Activated CD4-positive, alpha-beta memory T cell treated with anti-CD3 and anti-CD28 coated beads for 36 hours (primary cell): ENCODE results near the gene ACBD6. TPM values are rescaled to one million over a fixed set of nuclear protein-coding genes. Genes with fewer than 3 reads are reported as not detected.
"Not testable (repeated sequence)": the region's sequence is repeated elsewhere in the genome, so short reads cannot be mapped to it uniquely, and the experiment has no call there.

Source experiments
- CTCF ChIA-PET: fragments of 350-600 bp; sonication (Branson Sonifier 250); formaldehyde crosslinking; loops from one replicate; lab custom pipeline; 2021; ENCODE audit warnings: antibody characterized with exemption, inconsistent platforms; lab: Charles Lee
- POLR2A ChIA-PET: fragments of 350-600 bp; sonication (Branson Sonifier 250); formaldehyde crosslinking; loops from one replicate; lab custom pipeline; 2021; ENCODE audit warnings: antibody characterized with exemption; lab: Charles Lee
- DNase-seq: peaks from one replicate; pipeline ENCODE4 v3.0.0-alpha.2; 2020
- H3K27ac Mint-ChIP-seq: one replicate; pipeline ENCODE4 v1.8.0; 2021; ENCODE audit warnings: mixed read lengths
- H3K27me3 Mint-ChIP-seq: one replicate; pipeline ENCODE4 v1.8.0; 2021; ENCODE audit warnings: mixed read lengths
- H3K36me3 Mint-ChIP-seq: one replicate; pipeline ENCODE4 v1.8.0; 2021; ENCODE audit warnings: mixed read lengths
- H3K4me1 Mint-ChIP-seq: one replicate; pipeline ENCODE4 v1.8.0; 2021; ENCODE audit warnings: low read depth, mixed read lengths
- H3K4me3 Mint-ChIP-seq: one replicate; pipeline ENCODE4 v1.8.0; 2021; ENCODE audit warnings: mild to moderate bottlenecking, mixed read lengths
- H3K9me3 Mint-ChIP-seq: one replicate; pipeline ENCODE4 v1.8.0; 2021; ENCODE audit warnings: mixed read lengths
- intact Hi-C: fragments of 100-400 bp; cut with micrococcal nuclease; formaldehyde crosslinking; loops from one replicate; pipeline ENCODE4 v1.15.1; 2023
- total RNA-seq, 2 experiments: library from RNA; stranded (reverse); gene quantifications; one replicate each; pipeline ENCODE4 v1.2.3, GENCODE V29; 2021

ACBD6 gene
- total RNA-seq, 2 experiments from 2014 or later = 36.7 to 40.8 TPM

DNA sequence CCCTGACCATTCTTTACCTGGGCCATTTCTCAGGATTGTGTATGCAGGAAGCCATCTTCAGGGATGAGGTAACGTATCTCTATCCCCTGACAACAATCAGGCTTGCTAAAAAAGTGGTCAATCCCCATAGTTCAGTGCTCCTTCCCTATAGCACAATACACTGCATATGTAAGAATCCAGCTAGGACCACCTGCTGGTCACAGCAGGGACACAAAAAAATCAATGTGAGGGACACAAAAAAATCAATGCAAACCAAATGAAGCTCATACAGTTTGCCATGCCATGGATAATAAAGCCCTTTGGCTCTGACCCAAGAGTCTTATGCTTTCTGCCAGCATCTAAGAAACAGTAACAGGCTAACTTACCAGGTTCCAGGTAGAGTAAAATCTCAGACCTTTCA, 16.3 kb downstream of the ACBD6 start:
- ChIA-PET CTCF (interaction anchor here (1.0 to 1.1 kb wide), 2 partner anchors 233 to 307 kb away, joined by 3 to 4 read pairs; no protein-coding TSS in a partner anchor), POLR2A (no interaction called here)
- intact Hi-C loops = no loop called here
- no peaks in the 10 kb centered on the region for H3K27me3 Mint-ChIP-seq
- peaks cover 15% of the 10 kb centered on the region for H3K4me1 Mint-ChIP-seq
- no peak overlapping the region for H3K4me3 Mint-ChIP-seq
- no peaks in the 10 kb centered on the region for H3K9me3 Mint-ChIP-seq
- peaks cover 13% of the 10 kb centered on the region for H3K36me3 Mint-ChIP-seq
- DNase-seq = no peak
- no peak overlapping the region for H3K27ac Mint-ChIP-seq

GRCh38 chr1:180484490-180484889, 17.9 kb downstream of the ACBD6 start:
- Mint-ChIP-seq H3K9me3 (no peaks in the 10 kb centered on the region), H3K27ac (no peak overlapping the region), H3K4me3 (no peak overlapping the region), H3K27me3 (no peaks in the 10 kb centered on the region), H3K36me3 (peaks cover 13% of the 10 kb centered on the region), H3K4me1 (peaks cover 15% of the 10 kb centered on the region)
- intact Hi-C loops = loop anchor here (5.0 kb wide), 2 partner anchors 67 to 617 kb away; no protein-coding TSS in a partner anchor
- CTCF ChIA-PET = no interaction called here
- no peak for DNase-seq
- POLR2A ChIA-PET = no interaction called here

DNA sequence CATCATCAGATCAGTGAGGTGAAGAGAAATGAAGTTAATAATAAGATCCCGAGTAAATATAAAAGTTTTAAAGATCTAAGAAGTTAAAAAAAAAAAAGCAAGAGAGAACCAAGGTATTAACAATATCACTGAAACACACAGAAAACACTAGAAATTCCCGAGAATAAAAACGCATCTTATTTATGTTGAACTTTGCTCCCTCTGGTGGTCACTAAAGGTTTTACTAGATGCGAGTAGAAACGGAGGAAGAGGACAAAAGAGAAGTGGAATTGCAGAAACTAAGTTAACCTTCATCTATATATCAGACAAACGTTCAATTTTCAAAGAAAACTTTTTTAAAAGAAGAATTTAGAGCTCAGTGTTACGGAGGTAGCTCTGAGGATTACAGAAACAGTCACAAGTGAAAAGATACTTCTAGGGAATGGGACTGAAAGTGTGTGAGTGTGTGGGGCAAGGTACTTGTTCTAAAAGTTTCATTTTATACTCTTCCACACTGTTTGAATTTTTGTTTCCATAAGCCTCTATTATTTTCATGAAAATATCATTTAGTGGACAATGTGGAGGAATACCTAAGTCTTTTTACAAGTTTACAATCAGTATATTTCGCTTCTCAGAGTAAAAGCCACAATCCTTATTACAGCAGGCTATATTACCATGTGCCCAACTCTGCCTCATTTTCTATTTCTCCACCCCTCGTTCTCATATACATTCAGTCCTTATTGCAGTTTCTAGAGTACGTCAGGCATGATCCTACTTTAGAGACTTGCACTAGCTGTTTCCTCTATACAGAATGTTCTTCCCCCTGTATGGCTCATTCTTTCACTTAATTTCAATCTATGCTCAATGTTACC, 19.7 kb downstream of the ACBD6 start:
- no peaks in the 10 kb centered on the region for H3K9me3 Mint-ChIP-seq
- no peak overlapping the region for H3K27ac Mint-ChIP-seq
- no peak for DNase-seq
- ChIA-PET CTCF (interaction anchor here (0.6 to 3.4 kb wide), 20 partner anchors 10 to 776 kb away, joined by 3 to 46 read pairs (median 4); partner anchors contain the start of gene ACBD6), POLR2A (interaction anchor here (0.8 kb wide), 1 partner anchor 18 kb away, joined by 3 read pairs; no protein-coding TSS in a partner anchor)
- H3K27me3 Mint-ChIP-seq = no peaks in the 10 kb centered on the region
- H3K4me3 Mint-ChIP-seq = no peak overlapping the region
- intact Hi-C loops = loop anchor here (1.0 to 5.0 kb wide), 3 partner anchors 65 to 615 kb away; no protein-coding TSS in a partner anchor
- H3K36me3 Mint-ChIP-seq = peaks cover 15% of the 10 kb centered on the region
- peaks cover 15% of the 10 kb centered on the region for H3K4me1 Mint-ChIP-seq

GRCh38 chr1:180470031-180470430, 32.3 kb downstream of the ACBD6 start:
- Mint-ChIP-seq H3K27ac (no peak overlapping the region), H3K27me3 (no peaks in the 10 kb centered on the region), H3K9me3 (peaks cover 3% of the 10 kb centered on the region), H3K36me3 (peaks cover 26% of the 10 kb centered on the region), H3K4me1 (peaks cover 7% of the 10 kb centered on the region), H3K4me3 (no peak overlapping the region)
- no peak for DNase-seq
- ChIA-PET CTCF (interaction anchor here (1.4 kb wide), 1 partner anchor 9 kb away, joined by 5 read pairs; no protein-coding TSS in a partner anchor), POLR2A (no interaction called here)
- intact Hi-C loops = loop anchor here (10.0 kb wide), 2 partner anchors 105 to 285 kb away; no protein-coding TSS in a partner anchor

DNA sequence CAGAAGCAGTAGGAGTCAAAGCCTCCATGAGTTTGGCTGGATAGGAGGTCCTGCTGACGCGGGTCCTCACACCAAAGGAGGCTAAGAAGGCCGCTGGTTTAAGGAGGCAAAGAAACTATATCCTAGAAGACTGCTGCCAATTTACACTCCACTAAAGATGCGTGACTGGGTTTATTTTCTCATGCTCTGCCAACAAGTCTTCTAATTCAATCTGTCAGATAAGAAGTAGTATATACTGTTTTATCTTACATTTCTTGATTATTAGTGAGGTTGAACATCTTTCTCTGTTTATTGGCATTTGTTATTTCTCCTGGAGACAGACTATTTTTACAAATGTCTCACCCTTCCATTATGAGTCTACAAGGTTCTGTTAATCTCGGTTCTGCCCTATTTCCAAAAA, 34.1 kb downstream of the ACBD6 start:
- H3K27me3 Mint-ChIP-seq = no peaks in the 10 kb centered on the region
- H3K36me3 Mint-ChIP-seq = peaks cover 39% of the 10 kb centered on the region
- H3K4me3 Mint-ChIP-seq = no peak overlapping the region
- POLR2A ChIA-PET = no interaction called here
- intact Hi-C loops = no loop called here
- no peak overlapping the region for H3K27ac Mint-ChIP-seq
- peaks cover 7% of the 10 kb centered on the region for H3K4me1 Mint-ChIP-seq
- peaks cover 17% of the 10 kb centered on the region for H3K9me3 Mint-ChIP-seq
- CTCF ChIA-PET = no interaction called here
- DNase-seq = no peak

DNA sequence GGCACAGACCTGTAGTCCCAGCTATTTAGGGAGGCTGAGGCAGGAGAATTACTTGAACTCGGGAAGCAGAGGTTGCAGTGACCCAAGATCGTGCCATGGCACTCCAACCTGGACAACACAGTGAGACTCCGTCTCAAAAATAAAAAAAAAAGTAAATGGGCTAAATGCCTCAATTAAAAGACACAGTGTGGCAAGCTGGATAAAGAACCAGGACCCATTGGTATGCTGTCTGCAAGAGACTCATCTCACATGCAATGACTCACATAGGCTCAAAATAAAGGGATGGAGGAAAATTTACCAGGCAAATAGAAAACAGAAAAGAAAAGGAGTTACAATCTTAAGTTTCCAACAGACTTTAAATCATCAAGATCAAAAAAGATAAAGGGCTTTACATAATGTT, 40.3 kb downstream of the ACBD6 start:
- peaks cover 41% of the 10 kb centered on the region for H3K9me3 Mint-ChIP-seq
- DNase-seq = no peak
- H3K4me1 Mint-ChIP-seq = peaks cover 9% of the 10 kb centered on the region
- ChIA-PET POLR2A (no interaction called here), CTCF (interaction anchor here (0.8 to 1.2 kb wide), 2 partner anchors 108 to 112 kb away, joined by 3 read pairs; no protein-coding TSS in a partner anchor)
- intact Hi-C loops = no loop called here
- H3K36me3 Mint-ChIP-seq = peaks cover 56% of the 10 kb centered on the region
- H3K27me3 Mint-ChIP-seq = no peaks in the 10 kb centered on the region
- H3K27ac Mint-ChIP-seq = no peak overlapping the region
- H3K4me3 Mint-ChIP-seq = no peak overlapping the region

GRCh38 chr1:180461682-180462081, 40.7 kb downstream of the ACBD6 start:
- CTCF ChIA-PET, POLR2A ChIA-PET, H3K27me3 Mint-ChIP-seq, H3K4me3 Mint-ChIP-seq, DNase-seq, H3K27ac Mint-ChIP-seq, H3K4me1 Mint-ChIP-seq, intact Hi-C loops: not testable (repeated sequence)
- peaks cover 41% of the 10 kb centered on the region for H3K9me3 Mint-ChIP-seq
- H3K36me3 Mint-ChIP-seq = peaks cover 59% of the 10 kb centered on the region

- Mint-ChIP-seq H3K36me3 (peaks cover 58% of the 10 kb centered on the region), H3K9me3 (peaks cover 41% of the 10 kb centered on the region), H3K4me1 (peaks cover 9% of the 10 kb centered on the region), H3K27ac (no peak overlapping the region), H3K4me3 (no peak overlapping the region), H3K27me3 (no peaks in the 10 kb centered on the region)
- no peak for DNase-seq
- intact Hi-C loops = no loop called here
- ChIA-PET CTCF (no interaction called here), POLR2A (no interaction called here)
These were observed 43.6 kb downstream of the ACBD6 start for GRCh38 chr1:180458807-180459206.

- H3K27me3 Mint-ChIP-seq = no peaks in the 10 kb centered on the region
- intact Hi-C loops = no loop called here
- peaks cover 37% of the 10 kb centered on the region for H3K9me3 Mint-ChIP-seq
- no peak for DNase-seq
- no peak overlapping the region for H3K4me3 Mint-ChIP-seq
- peaks cover 10% of the 10 kb centered on the region for H3K4me1 Mint-ChIP-seq
- peaks cover 54% of the 10 kb centered on the region for H3K36me3 Mint-ChIP-seq
- H3K27ac Mint-ChIP-seq = no peak overlapping the region
- CTCF ChIA-PET = no interaction called here
- POLR2A ChIA-PET = interaction anchor here (0.6 kb wide), 1 partner anchor 107 kb away, joined by 3 read pairs; no protein-coding TSS in a partner anchor
These were observed 46.2 kb downstream of the ACBD6 start for GRCh38 chr1:180456191-180456590.

DNA sequence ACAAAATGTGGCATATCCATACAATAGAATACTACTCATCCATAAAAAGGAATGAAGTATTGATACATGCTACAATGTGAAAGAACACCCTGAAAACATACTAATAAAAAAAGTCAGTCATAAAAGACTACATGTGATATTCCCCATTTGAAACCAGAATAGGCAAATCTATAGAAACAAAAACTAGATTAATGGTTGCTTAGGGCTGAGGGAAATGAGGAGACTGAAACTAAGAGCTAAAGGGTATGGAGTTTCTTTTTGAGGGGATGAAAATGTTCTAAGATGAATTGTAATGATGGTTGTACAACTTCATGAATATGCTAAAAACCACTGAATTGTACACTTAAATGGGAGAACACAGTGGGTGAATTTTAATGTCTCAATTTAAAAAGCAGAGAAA, 50.9 kb downstream of the ACBD6 start:
- Mint-ChIP-seq H3K27me3 (no peaks in the 10 kb centered on the region), H3K9me3 (peaks cover 37% of the 10 kb centered on the region), H3K27ac (no peak overlapping the region), H3K4me1 (peaks cover 10% of the 10 kb centered on the region), H3K4me3 (no peak overlapping the region), H3K36me3 (peaks cover 46% of the 10 kb centered on the region)
- no peak for DNase-seq
- ChIA-PET POLR2A (no interaction called here), CTCF (interaction anchor here (0.5 kb wide), 1 partner anchor 1291 kb away, joined by 4 read pairs; no protein-coding TSS in a partner anchor)
- intact Hi-C loops = no loop called here

- no peaks in the 10 kb centered on the region for H3K27me3 Mint-ChIP-seq
- H3K36me3 Mint-ChIP-seq = peaks cover 11% of the 10 kb centered on the region
- ChIA-PET POLR2A (no interaction called here), CTCF (interaction anchor here (2.0 kb wide), 1 partner anchor 192 kb away, joined by 6 read pairs; no protein-coding TSS in a partner anchor)
- H3K9me3 Mint-ChIP-seq = no peaks in the 10 kb centered on the region
- intact Hi-C loops = no loop called here
- no peak overlapping the region for H3K4me3 Mint-ChIP-seq
- no peak for DNase-seq
- H3K4me1 Mint-ChIP-seq = no peaks in the 10 kb centered on the region
- no peak overlapping the region for H3K27ac Mint-ChIP-seq
These were observed 57.9 kb downstream of the ACBD6 start for GRCh38 chr1:180444522-180444921.

DNA sequence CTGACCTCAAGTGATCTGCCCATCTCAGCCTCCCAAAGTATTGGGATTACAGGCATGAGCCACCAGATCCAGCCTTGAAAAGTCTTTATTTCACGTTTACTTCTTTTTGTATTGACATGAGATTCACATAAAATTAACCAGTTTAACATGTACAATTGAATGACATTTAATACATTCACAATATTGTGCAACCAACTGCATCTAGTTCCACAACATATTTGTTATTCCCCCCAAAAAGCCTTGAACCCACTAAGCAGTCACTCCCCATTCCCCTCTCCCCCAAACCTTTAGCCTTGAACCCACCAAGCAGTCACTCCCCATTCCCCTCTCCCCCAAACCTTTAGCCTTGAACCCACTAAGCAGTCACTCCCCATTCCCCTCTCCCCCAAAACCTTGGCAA, 62.0 kb downstream of the ACBD6 start:
- H3K4me1 Mint-ChIP-seq = no peaks in the 10 kb centered on the region
- no peak for DNase-seq
- ChIA-PET CTCF (no interaction called here), POLR2A (no interaction called here)
- H3K9me3 Mint-ChIP-seq = peaks cover 2% of the 10 kb centered on the region
- H3K36me3 Mint-ChIP-seq = peaks cover 34% of the 10 kb centered on the region
- intact Hi-C loops = no loop called here
- H3K27ac Mint-ChIP-seq = no peak overlapping the region
- H3K4me3 Mint-ChIP-seq = no peak overlapping the region
- no peaks in the 10 kb centered on the region for H3K27me3 Mint-ChIP-seq
